ENCODE data around the gene GID8.

GRCh38 chr20:62890444-62890843, 47.5 kb upstream of the GID8 start:
- TF ChIP-seq CTCF (IDR thresholded peaks at IDR 0.05): no peak
- no peak for TF ChIP-seq EZH2 (IDR thresholded peaks at IDR 0.05; ENCODE audit: borderline replicate concordance, insufficient read depth, low read depth, low read length, poor library complexity, severe bottlenecking)
